ENCODE data around the gene MAGED4B. TPM values are rescaled to one million over a fixed set of nuclear protein-coding genes. Genes with fewer than 3 reads are reported as not detected.
"Not testable (repeated sequence)": the region's sequence is repeated elsewhere in the genome, so short reads cannot be mapped to it uniquely, and the experiment has no call there.

MAGED4B gene
- 1 to 10 TPM; 2.2 to 8.4 (median 7.2) TPM for total RNA-seq

- H3K36me3 ChIP-seq, H3K9me3 ChIP-seq, H3K4me1 ChIP-seq, H3K27ac ChIP-seq, H3K27me3 ChIP-seq, H3K4me3 ChIP-seq: not testable (repeated sequence)
- no CpG with 5 or more reads among the region's 56 CpGs for WGBS, 2 donors (ENCODE audit: low coverage in 1 of 2)
- ATAC-seq: peak; percentile 25
Measured at GRCh38 chrX:52068666-52069640, at the start of gene MAGED4B. MAGED4B (minus strand) TSS chrX:52069183; CDS start chrX:52068172, 1,011 bp downstream.

GRCh38 chrX:52118262-52118661, 49.3 kb upstream of the MAGED4B start:
- WGBS, 2 donors (ENCODE audit: low coverage in 1 of 2): 40 to 49% methylated on average over 3 of the region's 3 CpGs

GRCh38 chrX:52082578-52082977, 13.6 kb upstream of the MAGED4B start:
- no peaks in the 10 kb centered on the region for H3K9me3 ChIP-seq
- ATAC-seq: no peak
- 30 to 57% methylated on average over 2 of the region's 4 CpGs for WGBS, 2 donors (ENCODE audit: low coverage in 1 of 2)
- no peak for TF ChIP-seq EP300 (IDR thresholded peaks at IDR 0.05)
- no peak for TF ChIP-seq POLR2AphosphoS5 (IDR thresholded peaks at IDR 0.05)
- no peak for TF ChIP-seq POLR2A (IDR thresholded peaks at IDR 0.05)
- no peak for TF ChIP-seq CTCF (IDR thresholded peaks at IDR 0.05)
- no peaks in the 10 kb centered on the region for H3K36me3 ChIP-seq
- H3K27ac ChIP-seq: no peak overlapping the region
- no peaks in the 10 kb centered on the region for H3K27me3 ChIP-seq
- no peaks in the 10 kb centered on the region for H3K4me1 ChIP-seq
- no peak overlapping the region for H3K4me3 ChIP-seq

More at GRCh38 chrX:52118262-52118661, 49.3 kb upstream of the MAGED4B start:
- no peak overlapping the region for H3K27ac ChIP-seq
- H3K4me1 ChIP-seq: no peaks in the 10 kb centered on the region
- no peak for TF ChIP-seq POLR2AphosphoS5 (IDR thresholded peaks at IDR 0.05)
- TF ChIP-seq EP300 (IDR thresholded peaks at IDR 0.05): no peak
- TF ChIP-seq POLR2A (IDR thresholded peaks at IDR 0.05): no peak
- no peak for TF ChIP-seq CTCF (IDR thresholded peaks at IDR 0.05)
- no peak overlapping the region for H3K4me3 ChIP-seq
- no peak for ATAC-seq
- no peaks in the 10 kb centered on the region for H3K36me3 ChIP-seq
- no peaks in the 10 kb centered on the region for H3K9me3 ChIP-seq
- H3K27me3 ChIP-seq: no peaks in the 10 kb centered on the region

- Histone ChIP-seq H3K36me3 (no peaks in the 10 kb centered on the region), H3K27me3 (no peaks in the 10 kb centered on the region), H3K9me3 (no peaks in the 10 kb centered on the region), H3K4me1 (no peaks in the 10 kb centered on the region), H3K4me3 (no peak overlapping the region), H3K27ac (no peak overlapping the region)
- no peak for ATAC-seq
- TF ChIP-seq EP300 (IDR thresholded peaks at IDR 0.05) (no peak), POLR2A (IDR thresholded peaks at IDR 0.05) (no peak), CTCF (IDR thresholded peaks at IDR 0.05) (no peak), POLR2AphosphoS5 (IDR thresholded peaks at IDR 0.05) (no peak)
- WGBS, 2 donors (ENCODE audit: low coverage in 1 of 2): 70 to 80% methylated on average over 1 of the region's 1 CpG
Measured at GRCh38 chrX:52078131-52078530, 9.1 kb upstream of the MAGED4B start.

- no CpG with 5 or more reads among the region's 6 CpGs for WGBS, 2 donors (ENCODE audit: low coverage in 1 of 2)
Measured at GRCh38 chrX:52042288-52042687, 26.7 kb downstream of the MAGED4B start.

GRCh38 chrX:52034211-52034610, 34.8 kb downstream of the MAGED4B start:
- H3K27ac ChIP-seq: no peak overlapping the region
- 38% methylated on average over 1 of the region's 1 CpG; no CpG with 5 or more reads in 1 of the 2 donors for WGBS, 2 donors (ENCODE audit: low coverage in 1 of 2)
- H3K27me3 ChIP-seq: no peaks in the 10 kb centered on the region
- no peak for ATAC-seq
- no peaks in the 10 kb centered on the region for H3K4me1 ChIP-seq
- no peak overlapping the region for H3K4me3 ChIP-seq
- TF ChIP-seq CTCF (IDR thresholded peaks at IDR 0.05) (no peak), POLR2A (IDR thresholded peaks at IDR 0.05) (no peak), EP300 (IDR thresholded peaks at IDR 0.05) (no peak), POLR2AphosphoS5 (IDR thresholded peaks at IDR 0.05) (no peak)
- no peaks in the 10 kb centered on the region for H3K36me3 ChIP-seq
- H3K9me3 ChIP-seq: no peaks in the 10 kb centered on the region

More at GRCh38 chrX:52042288-52042687, 26.7 kb downstream of the MAGED4B start:
- not testable (repeated sequence) for H3K9me3 ChIP-seq, H3K4me3 ChIP-seq, ATAC-seq, H3K27me3 ChIP-seq, H3K36me3 ChIP-seq, H3K27ac ChIP-seq, H3K4me1 ChIP-seq

All from gastroesophageal sphincter (tissue), 4 donors.